Measurements from ENCODE around the gene EPG5.

EPG5 gene

DNA sequence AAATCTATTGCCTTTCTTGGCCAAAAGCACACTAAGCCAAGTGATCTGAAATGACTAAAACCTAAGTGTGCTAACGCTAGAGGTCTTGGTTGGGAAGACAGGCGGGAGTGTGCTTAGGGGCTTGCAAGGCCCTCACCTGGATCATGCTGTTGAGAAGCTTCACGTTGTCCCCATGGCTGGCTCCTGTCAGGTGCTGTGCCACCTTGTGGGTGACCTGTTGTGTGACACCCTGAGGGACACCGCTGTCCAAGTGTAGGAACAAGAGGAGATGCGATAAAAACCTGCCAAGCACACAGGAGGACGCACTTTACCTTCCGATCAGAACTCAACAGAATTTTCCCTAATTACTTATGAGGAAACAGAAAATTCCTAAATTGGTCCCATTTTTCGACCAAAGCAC, 50.8 kb downstream of the EPG5 start:
- DNase-seq, result no peak

DNA sequence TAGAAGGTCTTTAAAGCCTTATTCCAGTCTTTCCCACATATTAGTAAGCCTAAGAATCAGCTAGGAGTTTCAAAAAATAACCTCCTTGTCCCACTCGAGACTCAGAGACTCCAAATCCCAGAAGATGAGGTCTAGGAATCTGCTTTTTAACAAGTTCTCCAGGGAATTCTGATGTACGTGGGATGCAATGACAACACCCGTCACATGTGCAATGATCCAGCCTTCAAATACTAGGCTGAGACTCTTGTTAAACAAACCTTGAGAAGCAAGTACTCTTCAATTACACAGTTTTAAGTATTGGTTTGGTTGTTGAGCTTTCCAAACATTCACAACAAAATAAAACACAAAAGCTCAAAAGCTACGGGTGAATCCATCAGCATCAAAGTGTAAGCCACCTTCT, 53.9 kb downstream of the EPG5 start:
- no peak for DNase-seq

DNA sequence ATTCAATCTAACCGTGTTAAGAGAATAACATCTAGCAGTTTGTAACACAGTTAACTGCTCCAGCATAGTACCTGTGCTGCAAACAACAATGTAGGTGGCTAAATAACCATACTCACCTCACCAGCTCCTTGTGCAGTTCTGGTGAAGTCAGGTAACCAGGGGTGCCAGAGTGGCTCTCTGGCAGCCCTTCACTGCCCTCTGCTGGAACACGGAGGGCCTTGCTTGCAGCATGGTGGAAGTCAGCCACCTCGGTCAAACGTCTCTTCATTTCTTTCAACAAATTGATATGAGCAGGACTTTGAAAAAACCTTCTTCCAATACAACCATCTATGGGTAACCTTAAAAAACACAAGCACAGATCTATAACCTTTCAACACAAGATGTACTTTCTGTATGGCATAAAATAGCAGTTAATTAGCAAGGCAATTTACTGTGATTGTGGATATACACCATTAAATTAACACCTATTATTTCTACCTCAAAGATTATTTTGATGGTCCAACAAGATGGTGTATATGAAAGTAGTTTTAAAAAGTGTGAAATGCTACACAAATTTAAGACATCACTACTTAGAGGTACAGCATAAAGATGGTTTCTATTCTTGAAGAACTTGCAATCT, 56.6 kb downstream of the EPG5 start:
- peak; percentile 32 for DNase-seq

DNA sequence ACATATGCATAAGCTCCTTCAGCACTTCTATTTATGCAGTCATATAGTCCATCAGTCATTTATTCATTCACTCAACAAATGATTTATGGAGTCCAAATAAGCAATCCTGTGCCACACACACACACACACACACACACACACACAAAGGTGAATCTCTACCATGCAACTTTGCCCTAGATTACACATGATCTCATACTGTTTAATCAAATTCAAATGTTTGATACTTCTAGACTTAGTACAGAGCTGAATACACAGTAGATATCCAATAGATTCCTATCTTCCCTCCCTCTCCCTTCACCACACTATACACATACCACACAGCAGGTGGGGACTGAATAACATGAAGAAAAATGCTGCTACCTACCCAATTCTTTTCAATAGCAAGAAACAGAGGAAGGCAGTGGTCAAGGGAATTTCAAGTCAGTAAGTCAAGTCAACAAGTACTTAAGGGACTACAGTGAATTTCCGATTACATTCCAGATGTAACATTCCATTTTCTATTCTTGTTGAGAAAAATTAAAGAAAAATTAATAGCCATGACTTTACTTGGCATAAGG, 65.4 kb downstream of the EPG5 start:
- no peak for DNase-seq

DNA sequence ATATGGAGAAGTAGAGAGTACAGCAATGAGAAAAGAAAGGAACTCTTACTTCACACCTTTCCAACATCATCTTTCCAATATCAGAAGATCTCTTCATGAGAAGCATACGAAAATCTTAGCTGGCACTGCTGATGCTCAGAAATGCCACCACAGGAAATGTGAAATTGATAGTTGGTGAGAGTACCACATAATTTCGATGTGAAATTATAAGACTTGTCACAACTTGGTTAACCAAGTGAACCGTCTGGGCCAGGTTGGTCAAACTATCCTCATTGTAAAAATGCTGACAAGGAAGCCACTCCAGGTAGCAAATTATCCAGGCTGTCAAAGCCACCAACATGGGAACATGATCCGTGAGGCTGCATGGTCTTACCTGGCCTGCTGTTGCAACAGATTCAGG, 66.5 kb downstream of the EPG5 start:
- DNase-seq, result no peak

DNA sequence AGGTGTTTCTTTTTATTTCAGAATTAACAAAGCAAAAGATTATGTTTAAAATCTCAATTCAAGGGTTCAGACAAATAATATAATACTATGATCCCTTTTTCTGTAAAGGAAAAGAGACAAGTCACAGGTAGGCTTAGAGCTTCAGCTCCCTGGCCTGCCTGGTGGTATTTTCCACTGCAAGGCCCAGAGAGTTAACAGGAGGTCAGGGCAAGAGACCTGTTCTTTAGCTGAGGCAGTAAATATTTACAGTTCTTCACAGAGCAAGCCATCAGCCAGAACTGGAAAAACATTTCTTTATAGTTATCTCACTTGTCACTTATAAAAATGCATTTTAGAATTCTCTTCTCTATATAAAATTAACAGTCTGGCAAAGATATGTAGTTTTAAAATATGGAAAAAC, 70.1 kb downstream of the EPG5 start:
- no peak for DNase-seq

DNA sequence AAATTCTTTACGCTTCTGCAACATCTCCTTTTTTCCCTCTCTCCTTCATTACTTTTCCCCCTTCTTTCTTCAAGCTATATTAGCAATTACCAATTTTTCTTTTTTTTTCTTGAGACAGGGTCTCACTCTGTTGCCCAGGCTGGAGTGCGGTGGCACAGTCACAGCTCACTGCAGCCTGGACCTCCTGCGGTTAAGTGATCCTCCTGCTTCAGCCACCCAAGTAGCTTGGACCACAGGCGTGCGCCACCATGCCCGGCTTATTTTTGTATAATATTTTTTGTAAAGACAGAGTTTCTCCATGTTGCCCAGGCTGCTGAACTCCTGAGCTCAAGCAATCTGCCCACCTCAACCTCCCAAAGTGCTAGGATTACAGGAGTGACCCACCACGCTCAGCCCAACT, 70.7 kb downstream of the EPG5 start:
- DNase-seq, result no peak

DNA sequence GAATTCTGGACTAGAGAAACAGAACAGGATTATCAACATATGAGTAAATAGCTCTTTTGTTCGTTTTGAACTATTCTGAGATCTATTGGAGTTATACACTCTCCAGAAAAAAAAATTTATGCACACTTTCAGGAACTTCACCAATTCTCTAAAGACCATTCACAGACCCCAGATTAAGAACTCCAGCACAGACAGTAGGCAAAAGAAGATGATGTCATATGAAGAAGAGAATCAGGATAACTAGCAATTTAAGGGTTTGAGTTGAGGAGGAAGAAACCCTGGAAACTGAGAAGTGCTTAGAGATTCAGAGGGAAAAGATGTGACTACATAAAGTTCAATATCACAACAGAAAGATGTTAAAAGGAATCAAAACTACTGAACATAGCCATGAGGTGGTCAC, 71.8 kb downstream of the EPG5 start:
- DNase-seq, result no peak

DNA sequence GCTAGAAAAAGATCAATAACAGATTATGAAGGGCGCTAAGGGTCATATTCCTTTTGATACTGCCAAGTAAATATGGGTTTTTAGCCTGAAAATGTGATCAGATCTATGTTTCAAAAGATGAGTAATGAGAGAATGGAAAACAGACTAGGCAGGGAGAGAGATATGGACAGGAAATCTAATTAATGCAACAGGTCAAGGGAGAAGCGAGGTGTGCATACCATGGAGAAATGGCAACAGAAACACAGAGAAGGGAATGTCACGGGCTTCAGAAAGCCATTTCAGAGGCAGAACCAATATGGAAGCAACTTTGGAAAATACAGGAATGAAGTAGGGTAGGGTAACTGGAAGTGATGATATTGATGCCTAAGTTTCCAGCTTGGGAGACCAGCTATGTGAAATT, 72.3 kb downstream of the EPG5 start:
- no peak for DNase-seq

DNA sequence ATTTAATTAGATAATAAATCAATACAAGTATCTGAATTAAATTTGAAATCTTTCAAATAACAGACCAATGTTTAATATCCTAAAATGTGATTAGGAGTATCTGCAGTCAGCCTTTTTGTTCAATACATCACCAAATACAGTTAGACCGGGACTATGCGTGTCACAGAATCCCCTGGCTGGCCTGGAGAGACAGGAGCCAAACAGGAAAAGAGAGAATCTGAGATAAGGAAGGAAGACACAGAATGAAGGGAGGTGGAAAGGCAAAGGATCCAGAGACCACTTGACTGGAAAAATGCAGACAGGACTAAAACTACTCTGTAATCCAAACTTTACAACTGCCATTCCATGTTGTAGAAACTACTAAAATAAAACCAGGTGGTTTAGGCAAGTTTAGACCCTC, 75.3 kb downstream of the EPG5 start:
- no peak for DNase-seq

DNA sequence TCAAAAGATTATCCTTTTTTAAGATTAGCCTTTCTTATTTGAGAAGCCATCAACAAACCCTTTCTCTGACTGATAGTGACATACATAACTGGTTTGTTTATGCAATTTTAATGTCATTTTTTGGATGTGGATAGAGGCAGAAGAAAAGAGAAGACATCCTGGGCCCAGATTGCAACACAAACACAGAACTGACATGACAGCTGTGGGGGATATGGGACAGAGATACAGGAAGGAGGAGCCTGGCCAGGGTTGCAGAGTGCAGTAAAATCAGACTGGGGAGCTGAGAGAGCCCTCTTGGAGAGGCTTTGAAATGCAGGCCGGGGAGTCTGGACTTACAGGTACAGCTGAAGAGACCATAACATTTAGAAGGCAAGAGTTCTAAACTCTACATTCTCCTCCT, 76.5 kb downstream of the EPG5 start:
- DNase-seq, result no peak

DNA sequence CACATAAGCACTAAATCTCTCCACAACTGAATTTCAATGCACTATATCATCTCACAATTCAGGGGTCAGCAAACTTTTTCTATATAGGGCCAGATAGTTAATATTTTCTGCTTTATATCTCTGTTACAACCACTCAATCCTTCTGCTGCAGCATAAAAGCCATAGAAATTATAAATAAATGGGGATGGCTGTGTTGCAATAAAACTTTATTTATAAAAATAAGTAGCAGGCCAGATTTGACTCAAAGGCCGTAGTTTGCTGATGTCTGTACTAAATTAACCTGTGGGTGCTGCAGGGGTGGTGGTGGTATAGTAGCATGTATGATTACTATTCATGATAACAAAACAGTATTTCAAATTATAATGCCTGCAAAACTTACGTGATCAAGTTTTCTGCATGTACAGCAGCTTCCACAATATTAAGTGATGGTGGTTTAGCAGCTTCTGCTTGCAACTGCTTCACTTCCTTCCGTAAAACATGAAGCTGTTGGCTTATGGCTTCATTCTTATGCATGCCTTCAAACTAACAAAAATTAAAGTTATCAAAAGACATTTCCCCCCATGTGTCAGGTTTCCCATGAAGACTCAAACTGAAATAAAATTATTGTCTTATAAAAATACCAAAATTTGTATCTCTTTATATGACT, 77.6 kb downstream of the EPG5 start:
- DNase-seq, result no peak

DNA sequence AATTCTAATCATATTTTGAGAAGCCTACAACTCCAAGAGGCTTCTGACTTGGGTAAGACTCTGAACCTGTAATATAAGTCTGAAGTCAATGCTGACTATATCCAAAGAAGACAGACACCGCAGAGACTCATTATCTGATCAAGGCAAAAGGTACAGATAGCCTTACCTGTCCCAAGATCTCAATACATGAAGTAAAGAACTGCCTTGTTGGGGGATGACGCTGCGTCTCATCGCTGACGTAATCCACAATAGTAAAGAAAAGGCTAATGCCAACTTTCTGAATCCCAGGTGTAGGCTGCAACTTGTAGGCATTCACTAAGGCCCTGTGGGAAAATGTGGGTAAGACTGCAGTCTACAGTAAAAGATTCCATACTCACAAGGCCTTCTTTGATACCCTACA, 79.5 kb downstream of the EPG5 start:
- no peak for DNase-seq

DNA sequence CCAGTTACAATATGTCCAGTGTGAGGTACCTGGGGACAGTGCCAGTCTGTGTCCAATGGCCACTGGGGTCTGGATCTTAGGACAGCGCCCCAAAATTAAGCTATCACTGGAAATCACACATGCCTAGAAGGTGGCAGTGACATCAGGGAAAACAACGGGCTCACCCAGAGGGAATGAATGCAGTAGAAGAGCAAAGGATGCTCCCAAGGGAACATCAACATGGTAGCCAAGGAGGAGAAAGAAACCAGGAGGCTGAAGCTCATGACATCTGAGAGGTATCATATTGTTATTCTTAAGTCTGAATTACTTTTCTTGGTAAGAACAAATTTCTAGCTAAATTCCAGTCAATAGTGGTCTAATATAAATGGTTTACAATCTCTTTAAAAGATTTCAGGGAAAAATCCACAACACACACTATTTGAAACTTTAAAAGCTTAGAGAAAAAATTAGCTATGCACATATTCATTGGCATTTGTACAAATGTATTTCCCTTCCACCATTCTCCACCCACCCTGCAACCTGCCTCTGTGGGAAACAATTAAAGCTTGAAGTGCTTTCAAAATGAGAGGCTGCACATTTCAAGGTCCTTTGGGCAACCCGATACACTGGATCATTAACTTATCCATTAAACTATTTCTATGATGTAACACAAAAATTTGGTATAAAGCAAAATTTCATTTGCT, 86.1 kb downstream of the EPG5 start:
- DNase-seq, result no peak

DNA sequence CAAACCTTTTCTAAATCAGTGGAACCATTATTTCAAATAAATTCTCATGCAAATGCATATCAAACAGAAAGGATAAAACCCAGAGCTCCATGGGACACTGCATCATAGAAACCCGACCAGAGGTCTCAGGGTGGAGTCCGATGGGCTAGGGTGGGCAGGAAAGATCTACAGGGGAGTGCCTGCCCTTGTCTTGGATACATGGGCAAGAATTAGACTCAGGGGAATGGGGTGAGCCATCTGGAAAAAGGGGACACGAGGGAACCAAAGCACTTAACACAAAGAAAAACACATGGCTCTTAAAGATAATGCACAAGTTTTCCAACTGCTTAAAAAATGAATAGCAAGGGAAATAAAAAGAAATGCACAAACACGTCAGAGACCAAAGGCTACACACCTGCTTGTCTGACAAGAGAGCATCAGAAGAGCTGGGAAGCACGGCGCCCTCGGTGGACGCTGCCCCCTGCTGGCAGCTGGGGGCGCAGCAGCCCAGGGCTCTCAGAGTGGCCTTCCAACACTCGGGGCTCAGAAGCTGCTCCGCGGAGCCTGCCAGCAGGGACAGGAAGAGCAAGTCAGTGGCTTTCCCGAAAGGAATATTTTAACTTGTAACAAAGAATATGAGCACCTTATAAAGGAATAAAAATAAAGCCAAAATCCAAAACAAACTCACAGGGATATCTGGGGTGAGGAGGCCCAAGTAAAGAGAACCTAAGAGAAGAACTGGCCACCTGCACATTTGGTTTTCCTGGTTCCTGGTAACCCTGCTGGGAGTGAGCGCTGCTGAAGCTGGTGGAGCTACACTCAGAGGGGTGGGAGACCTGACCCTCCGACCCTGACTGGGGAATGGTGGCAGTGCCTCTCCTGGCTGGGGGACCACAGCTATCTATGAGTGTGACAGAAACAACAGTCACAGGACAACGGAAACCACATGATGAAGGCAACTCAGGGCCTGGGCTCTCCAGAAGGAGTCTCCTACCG, 87.2 kb downstream of the EPG5 start:
- DNase-seq, result peak; percentile 42

DNA sequence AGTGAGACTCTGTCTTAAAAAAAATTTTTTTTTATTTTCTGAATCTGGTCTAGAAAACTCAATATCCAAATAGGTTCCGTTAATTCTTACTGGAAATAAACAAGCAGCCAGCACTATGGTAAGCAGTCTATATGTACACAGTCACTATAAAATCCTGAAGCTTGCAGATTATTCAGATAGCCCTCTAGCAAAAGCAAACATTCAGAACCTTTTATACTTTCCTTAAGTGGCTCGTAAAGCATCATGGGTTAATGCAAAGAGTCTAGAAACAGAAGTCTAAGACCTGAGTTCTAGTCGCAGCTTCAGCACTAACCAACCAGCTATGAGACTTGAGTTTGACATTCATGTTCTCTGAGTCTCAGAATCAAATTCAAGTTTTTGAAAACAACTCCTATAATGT, 89.7 kb downstream of the EPG5 start:
- no peak for DNase-seq

DNA sequence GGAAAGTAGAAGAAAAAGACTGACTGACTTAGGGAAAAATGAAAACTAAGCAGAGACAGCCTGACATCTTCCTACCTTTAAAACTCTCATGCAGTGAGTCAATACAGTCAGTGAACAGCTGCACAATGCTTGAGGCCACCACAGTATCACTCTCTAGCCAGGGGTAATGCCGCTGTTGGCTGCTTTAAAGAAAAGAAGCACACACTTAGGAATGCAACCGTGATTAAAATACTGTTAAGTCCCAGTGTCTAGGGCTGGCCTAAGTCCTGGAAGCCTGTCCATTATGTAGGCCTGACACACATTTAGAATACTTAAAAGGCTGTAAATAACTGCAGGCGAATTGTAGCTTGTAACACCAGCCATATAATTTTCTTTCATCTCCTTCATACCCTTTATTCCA, 91.0 kb downstream of the EPG5 start:
- no peak for DNase-seq

DNA sequence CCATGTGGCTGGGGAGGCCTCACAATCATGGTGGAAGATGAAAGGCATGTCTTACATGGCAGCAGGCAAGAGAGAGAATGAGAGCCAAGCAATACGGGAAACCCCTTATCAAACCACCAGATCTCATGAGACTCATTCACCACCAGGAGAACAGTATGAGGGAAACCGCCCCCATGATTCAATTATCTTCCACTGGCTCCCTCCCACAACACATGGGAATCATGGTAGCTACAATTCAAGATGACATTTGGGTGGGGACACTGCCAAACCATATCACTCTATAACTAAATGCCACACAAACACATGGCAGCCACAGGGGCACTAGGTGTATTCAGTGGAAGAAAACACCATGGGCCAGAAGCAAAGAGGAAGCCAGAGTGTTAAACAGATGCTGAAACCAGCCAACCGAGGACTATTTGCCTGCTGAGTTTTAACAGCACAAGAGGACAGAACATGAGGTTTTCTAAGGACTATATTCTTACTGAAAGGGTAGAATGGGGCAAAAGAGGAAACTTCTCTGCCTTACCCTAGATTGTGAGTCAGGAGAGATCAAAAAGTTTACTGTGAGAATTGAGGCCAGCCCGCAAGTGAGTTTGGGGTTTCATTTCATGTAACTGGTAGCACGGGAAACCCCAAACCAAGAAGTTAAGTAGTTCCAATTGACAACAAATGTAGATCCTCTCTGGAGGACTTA, 92.5 kb downstream of the EPG5 start:
- DNase-seq, result no peak

DNA sequence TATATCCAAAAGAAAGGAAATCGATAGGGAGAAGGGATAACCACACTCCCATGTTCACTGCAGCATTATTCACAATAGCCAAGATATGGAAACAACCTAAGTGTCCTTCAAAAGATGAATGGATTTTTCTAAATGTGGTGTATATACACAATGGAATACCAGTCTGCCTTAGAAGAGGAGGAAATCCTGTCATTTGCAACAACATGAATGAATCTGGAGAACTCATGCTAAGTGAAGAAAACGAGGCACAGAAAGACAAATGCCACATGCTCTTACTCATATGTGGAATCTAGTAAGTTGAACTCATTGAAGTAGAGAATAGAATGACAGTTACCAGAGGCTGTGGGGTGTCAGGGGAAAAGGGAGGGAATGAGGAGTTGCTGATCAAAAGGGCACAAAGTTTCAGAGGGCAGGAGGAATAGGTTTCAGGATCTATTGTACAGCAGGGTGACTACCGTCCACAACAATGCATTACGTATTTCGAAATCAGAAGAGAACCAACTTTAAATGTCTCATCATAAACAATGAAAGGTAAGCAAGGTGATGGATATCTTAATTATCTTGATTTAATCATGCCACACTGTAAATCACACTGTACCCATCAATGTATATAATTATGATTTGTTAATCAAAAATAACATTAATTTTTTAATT, 95.6 kb downstream of the EPG5 start:
- no peak for DNase-seq

DNA sequence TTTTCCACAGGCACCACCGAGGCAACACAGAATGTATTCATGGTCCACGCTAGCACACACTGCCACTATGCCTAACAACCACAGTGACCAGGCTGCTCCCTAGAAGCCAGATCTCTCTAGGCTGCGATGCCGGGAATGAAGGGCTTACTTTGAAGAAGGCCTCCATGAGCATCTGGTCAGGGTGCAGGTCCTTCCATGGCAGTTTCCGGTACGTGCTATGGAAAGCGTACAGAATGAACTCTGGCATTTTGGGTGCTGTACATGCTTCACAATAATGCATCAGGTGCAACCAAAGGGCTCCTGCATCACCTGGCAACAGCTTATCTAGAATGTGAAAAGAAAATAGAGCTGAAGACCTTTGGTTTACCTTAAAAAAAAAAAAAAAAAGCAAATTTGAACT, 96.7 kb downstream of the EPG5 start:
- DNase-seq, result no peak

DNA sequence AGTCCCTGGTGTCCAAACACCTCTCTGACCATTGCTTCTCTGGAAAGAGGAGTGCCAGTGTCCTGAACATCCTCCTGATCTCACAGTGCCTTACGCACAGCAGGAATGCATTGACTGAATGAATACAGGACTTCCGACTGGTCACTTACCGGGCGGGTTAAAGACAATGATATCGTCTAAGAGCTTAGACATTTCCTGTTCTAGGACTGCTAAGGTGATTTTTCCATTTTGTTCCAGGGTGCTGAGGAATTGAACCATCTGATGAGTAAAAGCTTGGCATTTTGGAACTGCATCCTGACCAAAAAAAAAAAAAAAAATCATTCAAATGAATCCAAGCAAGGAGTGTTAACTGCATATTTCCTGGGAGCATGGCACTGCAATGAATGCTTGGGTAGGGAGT, 101.7 kb downstream of the EPG5 start:
- no peak for DNase-seq

DNA sequence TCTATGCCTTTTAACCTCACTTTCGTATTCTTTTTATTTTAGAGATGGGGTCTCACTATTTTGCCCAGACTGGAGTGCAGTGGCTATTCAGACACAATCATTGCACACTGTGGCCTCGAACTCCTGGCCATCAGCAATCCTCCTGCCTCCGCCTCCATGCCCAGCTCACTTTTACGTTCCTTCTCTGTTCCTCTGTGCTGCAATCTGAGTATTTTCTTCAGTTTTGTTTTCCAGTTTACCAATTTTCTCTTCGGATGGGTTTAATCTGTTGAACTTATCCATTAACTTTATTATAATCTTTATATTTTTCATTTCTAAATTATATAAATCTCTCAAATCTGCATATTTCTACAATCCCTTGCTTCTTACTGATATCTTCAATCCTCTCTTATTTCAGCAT, 103.0 kb downstream of the EPG5 start:
- DNase-seq, result no peak

Data from NCI-H1436 (cell line).